GM12891 (cell line): ENCODE data around the gene KCNE1.

ENCODE experiments used
- POLR2A ChIP-seq: IDR thresholded peaks from 2 replicates; pipeline ENCODE4 v1.6.1; 2011; ENCODE audit warnings: low read depth, low read length, control low read depth
- POLR2AphosphoS5 ChIP-seq: IDR thresholded peaks from 2 replicates; pipeline ENCODE4 v1.6.1; 2011; ENCODE audit warnings: low read depth, low read length, control low read depth
- SPI1 ChIP-seq: IDR thresholded peaks from 2 replicates; pipeline ENCODE4 v1.6.1; 2011; ENCODE audit warnings: low read depth, low read length, control low read depth
- TAF1 ChIP-seq: IDR thresholded peaks from 2 replicates; pipeline ENCODE4 v1.6.1; 2011; ENCODE audit warnings: low read depth, low read length, control low read depth

DNA sequence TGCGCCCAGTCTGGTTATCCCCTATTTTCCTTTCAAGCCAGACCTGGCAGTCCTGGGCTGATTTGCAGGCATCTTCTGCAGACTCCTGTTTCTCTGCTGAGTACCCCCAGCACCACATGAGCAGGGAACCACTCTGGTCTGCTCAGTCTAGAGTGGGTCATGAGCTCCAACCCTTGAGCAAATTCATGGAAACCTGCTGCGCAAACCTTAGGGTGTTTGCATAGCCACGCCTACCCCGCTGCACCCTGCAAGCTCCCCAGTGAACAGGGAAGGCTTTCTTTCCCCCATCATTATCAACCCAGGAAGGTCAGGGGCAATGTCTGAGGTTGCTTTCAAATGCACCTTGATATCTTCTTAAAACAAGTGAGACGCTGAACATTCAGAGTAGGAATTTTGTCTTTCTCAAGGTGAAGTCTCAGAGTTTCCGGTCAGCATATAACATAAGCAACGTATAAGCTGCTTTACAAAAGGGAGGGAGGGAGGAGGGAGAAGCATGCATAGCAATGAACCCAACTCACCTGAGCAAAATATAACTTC, 11.1 kb upstream of the KCNE1 start:
- TF ChIP-seq POLR2A: no peak
- TF ChIP-seq POLR2AphosphoS5: no peak
- no peak for TF ChIP-seq TAF1
- TF ChIP-seq SPI1: no peak
